NCI-H524 treated with DMSO at 0.1 percent for 48 hours (cell line): ENCODE results near the gene MKNK2.
"Not testable (repeated sequence)": the region's sequence is repeated elsewhere in the genome, so short reads cannot be mapped to it uniquely, and the experiment has no call there.

ENCODE experiments used
- DNase-seq: peaks from one replicate; lab custom pipeline; 2025; lab: John Stamatoyannopoulos, UW

MKNK2 gene

GRCh38 chr19:2043961-2044708 is 6.9 kb downstream of the MKNK2 start:
- no peak for DNase-seq

DNA sequence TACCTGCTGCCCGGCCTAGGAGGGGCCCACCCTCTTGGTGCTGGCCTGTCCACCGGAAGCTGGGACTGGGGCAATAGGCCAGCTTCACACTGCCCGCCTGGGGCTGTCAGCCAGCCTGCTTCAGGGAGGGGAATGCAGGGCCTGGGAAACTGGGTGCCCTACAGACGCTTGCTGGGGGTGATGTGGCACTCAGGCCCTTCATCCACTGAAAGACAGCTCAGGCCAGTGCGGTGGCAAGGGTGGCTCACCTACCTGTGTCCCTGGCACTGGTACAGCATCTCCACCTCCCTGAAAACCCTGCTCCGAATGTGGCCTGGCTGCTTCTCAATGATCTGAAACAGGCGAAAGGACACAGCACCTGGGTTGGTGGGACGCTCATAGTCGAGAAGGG is 7.8 kb downstream of the MKNK2 start:
- DNase-seq: no peak

DNA sequence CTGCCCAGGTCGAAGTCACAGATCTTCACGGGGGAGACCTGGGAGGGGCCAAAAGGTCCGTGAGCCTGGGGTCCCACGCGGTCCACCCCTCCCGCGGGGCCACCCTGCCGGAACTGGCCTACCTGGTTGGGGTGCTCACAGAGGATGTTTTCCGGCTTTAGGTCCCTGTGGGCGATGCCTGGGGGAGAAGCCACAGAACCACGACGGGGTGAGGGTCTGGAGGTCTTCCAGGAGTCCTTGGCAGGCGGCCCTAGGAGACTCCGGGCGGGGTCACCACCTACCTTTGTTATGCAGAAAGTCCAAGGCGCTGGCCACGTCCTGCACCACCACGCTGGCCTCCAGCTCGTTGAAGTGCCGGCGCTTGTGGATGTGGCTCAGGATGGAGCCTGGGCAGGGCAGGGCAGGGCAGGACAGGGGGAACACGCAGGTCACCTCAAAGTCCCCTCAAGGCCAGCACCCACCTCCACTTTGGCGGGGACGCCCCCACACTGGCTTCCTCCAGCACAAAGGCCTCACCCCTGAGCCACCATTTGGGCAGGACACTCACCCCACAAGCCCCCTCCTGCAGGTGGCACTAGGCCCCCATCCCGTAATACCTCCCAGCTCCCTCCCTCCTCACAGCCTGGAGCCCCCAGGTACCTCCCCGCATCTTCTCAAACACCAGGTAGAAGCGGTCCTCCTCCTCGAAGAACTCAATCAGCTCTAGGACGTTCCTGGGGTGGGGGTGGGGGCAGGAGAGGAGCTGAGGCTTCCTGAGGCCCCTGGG is 8.4 kb downstream of the MKNK2 start:
- no peak for DNase-seq

- peak; percentile 76 for DNase-seq
Observed at GRCh38 chr19:2041683-2042484, 9.2 kb downstream of the MKNK2 start.

GRCh38 chr19:2041433-2041682 is 9.7 kb downstream of the MKNK2 start:
- no peak for DNase-seq

DNA sequence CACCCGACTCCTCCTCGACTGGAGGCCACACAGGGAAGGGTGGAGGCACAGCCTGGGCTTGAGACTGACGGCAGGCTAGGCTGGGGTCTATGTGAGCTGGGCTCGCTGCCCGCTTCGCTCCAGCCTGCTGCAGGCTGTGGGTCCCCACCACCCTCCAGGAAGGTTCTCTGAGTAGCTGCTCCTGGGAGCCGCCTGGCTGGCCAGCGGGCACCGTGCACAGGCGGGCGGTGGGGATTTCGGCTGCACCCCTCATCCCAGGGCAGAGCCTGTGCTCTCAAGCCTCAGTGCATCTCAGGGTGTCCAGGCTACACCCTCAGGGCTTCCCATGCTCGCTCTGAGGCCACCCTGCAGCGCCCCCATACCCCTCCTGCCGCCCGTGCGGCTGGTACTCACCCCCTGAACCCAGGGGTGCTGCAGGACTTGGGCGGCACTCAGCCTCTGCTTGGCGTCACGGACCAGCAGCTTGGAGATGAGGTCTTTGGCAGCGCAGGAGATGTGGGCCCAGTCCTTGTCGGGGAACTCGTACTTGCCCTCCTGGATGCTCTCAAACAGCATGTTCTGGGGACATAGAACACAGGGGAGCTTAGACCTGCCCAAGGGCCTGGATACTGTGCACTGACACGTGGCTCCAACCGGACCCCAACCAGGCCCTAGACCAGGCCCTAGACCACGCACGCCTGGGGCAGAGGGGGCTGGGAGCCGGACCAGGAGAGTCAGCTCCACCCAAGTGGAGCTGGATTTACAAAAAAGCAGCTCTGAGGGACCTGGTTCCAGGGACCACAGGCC is 10.2 kb downstream of the MKNK2 start:
- DNase-seq: no peak

- DNase-seq: no peak
Observed at GRCh38 chr19:2039959-2040646, 10.9 kb downstream of the MKNK2 start.

GRCh38 chr19:2039089-2039958 is 11.7 kb downstream of the MKNK2 start:
- no peak for DNase-seq

- no peak for DNase-seq
Observed at GRCh38 chr19:2038284-2039088, 12.6 kb downstream of the MKNK2 start.

DNA sequence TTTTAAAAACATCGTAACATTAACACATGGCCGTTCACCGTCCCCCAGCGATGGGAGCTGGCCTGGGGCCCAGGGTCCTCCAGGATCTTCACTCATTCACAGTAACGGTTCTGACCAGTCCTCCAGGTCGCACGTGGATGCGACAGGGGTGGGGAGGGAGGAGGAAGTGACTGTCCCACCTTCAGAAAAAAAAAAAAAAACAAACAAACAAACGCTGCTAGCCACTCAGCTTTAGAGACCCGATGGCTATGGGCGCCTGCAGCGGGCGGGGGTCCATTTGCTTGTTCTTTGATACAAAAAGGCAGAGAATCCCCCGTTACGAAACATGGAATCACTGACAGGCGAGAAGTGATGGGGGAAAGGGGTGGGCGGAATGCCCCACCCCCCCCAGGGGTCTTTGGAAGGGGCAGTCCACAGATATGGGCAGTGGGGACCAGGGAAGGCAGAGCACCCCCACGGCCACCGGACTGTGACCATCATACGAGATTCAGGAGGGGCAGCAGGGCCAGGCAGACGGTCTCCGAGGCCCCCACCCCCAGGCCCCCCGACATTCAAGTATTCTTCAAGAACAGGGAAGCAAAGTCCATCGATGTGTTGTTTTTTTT is 13.3 kb downstream of the MKNK2 start:
- no peak for DNase-seq

DNA sequence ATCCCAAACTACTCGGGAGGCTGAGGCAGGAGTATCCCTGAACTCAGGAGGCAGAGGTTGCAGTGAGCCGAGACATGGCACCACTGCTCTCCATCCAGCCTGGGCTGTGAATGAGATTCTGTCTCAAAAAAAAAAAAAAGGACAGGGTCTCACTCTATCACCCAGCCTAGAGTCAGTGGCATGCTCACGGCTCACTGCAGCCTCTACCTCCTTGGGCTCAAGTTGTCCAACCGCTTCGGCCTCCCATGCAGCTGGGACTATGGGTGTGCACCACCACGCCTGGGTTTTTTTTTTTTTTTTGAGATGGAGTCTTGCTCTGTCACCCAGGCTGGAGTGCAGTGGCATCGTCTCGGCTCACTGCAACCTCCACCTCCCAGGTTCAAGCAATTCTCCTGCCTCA is 14.6 kb downstream of the MKNK2 start:
- DNase-seq: no peak

DNA sequence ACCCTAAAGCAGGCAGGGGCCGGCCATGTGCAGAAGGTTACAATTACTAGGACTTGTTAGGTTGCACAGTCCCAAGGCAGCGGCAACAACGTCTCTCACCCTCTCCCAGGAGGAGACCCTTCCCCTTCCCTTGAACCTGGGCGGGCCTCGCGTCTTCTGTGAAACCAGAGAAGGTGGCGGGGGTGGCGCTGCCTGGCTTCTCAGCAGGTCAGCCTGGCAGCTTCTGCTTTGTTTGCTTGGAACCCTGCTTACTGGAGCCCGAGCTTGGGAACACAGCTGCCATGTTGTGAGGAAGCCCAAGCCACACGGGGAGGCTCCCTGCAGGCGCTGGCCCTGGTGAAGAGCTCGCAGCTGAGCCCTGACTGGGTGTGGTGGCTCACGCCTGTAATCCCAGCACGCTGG is 15.5 kb downstream of the MKNK2 start:
- DNase-seq: no peak

- no peak for DNase-seq
Observed at GRCh38 chr19:2034729-2035589, 16.1 kb downstream of the MKNK2 start.

DNA sequence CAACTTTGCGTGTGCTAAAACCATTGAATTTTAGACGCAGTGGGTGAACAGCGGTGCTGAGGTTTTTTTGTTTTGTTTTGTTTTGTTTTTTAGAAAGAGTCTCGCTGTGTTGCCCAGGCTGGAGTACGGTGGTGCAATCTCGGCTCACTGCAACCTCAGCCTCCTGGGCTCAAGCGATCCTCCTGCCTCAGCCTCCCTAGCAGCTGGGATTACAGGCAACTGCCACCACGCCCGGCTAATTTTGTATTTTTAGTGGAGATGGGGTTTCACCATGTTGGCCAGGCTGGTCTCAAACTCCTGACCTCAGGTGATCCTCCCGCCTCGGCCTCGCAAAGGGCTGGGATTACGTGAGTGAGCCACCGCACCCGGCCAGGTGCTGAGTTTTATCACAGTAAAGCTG is 16.8 kb downstream of the MKNK2 start:
- DNase-seq: not testable (repeated sequence)

DNA sequence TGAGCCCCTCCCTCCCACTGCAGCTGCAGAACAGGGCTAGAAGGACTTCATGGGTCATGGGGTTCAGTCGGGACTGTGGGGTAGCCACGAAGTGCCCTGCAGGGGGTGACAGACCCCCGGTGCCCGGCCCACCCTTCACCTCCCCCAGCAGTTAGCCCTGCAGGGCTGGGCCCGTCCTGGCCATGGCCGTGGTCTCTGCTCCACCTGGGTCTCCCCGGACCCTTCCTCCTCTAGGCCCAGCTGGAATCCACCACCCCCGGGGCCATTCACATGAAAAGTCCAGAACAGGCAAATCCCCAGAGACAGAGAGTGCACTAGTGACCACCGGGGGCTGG is 17.3 kb downstream of the MKNK2 start:
- no peak for DNase-seq

- DNase-seq: no peak
Observed at GRCh38 chr19:2033115-2033824, 17.8 kb downstream of the MKNK2 start.

DNA sequence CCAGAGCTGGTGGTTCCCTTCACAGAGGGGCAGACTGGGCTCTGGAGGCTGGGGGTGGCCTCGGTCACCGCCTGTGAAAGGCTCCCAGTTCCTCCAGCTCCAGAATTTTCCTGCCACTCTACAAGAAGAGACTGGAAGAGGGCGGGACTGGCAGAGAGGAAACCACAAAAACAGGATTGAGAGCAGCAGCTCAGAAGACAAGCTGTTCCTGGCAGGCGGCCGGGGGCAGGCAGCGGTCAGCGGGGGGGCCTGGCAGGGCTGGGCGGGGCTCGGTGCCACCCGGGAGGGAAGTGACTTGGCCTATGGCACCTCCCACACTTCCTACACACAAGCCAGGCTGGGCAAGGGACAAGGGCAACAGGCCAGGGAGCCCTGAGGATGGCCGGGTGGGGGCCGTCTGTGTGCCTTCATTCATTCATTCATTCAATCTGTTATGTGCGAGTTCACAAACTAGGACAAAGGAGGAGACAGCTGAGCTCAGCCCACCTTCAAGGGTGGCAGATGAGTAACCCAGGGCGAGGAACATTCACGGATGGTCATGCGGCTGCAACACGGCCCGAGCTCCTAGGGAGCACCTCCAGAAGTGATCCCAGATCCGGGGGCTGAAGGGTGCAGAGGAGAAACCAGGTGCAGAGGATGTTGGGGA is 18.6 kb downstream of the MKNK2 start:
- DNase-seq: peak; percentile 61
